ENCODE measurements around the gene COG4.
"Not testable (repeated sequence)": the region's sequence is repeated elsewhere in the genome, so short reads cannot be mapped to it uniquely, and the experiment has no call there.

COG4 gene

DNA sequence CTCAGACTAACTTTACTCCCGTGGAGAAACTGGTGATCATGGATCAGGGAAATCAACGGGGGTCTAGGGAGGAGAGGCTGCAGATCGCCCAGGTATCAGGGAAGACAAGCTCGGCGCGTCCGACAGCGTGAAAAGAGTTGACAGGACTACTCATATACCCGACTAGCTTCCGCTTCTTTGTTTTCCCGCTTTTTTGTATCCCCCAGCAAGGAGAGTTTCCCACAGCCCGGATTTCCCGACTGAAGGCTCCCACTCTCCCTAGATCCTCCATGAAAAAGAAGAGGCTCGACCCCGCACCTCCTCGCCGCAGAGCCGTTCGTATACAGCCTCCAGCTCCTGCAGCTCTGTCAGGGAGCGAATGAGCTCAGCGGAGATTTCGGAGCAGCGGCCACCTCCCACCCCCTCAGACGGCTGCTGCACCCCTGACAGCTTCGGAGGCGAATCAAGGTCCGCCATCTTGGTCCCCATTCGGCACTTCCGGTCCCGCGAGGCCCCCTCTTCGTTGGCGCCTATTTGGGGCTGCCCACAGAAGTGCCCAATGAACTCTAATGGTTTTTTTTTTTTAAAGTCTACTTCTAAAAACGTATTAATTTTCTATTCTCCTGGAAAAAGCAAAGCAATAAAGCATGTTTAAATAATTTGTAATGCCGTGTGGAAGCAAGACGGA is at the start of gene COG4:
TSS of gene COG4 (minus strand) at position 479 of the 667 bp plus-strand sequence. CDS start at position 468, 11 bp downstream.
- DNase-seq = peak; percentile 80 to 81

DNA sequence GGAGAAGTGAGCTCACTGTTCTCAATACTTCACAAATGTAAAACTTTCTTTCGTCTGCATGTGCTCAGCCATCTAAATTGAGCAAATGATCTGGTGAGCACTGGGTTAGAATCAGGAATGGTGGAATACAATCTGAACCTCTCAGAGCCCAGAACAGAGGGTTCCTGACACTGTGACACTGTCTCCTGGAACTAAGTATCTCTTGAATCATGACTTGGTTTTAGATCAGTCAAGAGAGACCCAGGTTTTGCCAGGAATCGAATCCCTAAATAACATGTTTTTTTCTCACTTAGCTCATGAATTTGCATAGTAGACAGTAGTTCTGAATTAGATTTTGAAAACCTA is 49.5 kb upstream of the COG4 start:
- DNase-seq = no peak

DNA sequence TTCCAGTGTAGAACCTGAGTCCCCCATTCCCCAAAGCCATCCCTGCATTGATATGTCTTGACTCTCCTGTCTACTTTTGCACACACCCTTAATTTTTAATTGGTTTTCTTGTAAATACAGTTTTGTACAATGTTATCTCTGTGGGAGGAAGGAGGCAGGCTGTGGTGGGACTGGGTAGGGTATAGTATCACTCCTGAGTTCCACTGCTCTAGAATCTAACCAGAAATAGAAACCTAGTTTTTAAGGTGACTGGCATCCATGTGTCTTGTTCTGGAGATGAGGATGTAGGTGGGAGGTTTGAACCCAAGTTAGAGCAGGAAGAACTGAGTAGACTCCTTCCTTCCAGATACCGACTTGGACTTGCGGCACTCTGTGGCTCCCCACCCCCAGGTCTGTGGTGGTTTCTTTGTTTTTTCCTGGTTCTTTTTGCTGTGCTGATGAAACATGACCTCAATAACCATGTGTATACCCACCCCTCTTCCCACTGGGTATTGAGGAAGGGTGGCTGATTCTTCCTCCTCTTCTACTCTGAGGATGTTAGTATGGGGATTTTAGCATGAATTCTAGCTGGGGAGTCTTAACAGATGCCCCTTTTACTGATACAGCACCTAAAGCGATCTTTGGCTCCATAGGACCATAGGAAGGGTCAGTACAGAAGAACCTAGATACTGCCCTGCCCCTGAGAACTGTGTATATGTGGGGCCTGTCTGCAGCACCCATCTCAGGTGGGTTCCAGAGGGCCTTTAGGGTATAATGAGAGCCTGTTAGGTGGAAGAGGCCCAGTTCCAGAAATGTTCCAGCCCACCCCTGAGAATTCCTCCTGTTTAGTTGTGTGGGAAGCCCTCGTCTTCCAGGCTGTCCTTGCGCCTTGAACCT is 48.9 kb upstream of the COG4 start:
- no peak for DNase-seq

DNA sequence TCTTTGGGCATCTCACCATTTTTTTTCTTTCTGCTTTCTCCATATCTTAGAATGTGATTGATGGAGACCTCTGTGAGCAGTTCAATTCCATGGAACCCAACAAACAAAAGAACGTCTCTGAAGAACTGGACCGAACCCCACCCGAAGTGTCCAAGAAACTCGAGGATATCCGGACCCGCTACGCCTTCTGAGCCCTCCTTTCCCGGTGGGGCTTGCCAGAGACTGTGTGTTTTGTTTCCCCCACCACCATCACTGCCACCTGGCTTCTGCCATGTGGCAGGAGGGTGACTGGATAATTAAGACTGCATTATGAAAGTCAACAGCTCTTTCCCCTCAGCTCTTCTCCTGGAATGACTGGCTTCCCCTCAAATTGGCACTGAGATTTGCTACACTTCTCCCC is 48.3 kb upstream of the COG4 start:
- no peak for DNase-seq

DNA sequence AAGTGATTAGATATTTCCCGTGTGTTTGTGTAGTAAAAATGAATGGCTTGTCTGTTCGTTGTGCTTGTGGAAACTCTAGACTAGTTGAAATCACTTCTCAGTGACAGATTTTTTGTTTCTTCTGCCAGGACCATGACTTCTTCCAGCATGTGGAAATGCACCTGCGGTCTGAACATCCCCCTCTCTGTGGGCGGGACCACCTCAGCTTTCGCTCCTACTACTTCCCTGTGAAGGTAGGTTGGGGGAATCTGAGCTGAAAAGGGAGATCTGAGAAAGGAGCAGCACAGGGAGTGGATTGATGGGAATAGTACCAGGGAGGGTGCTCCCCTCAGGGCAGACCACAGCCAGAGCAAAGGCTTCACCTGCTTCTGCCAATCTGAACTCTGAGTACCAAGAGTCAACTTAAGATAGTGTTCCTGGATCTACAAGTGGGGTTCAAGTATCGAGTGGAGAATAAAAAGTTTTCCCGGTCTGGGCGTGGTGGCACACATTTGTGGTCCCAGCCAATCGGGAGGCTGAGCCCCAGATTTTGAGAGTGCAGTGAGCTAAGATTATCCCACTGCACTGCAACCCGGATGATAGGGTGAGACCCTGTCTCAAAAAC is 47.7 kb upstream of the COG4 start:
- no peak for DNase-seq

DNA sequence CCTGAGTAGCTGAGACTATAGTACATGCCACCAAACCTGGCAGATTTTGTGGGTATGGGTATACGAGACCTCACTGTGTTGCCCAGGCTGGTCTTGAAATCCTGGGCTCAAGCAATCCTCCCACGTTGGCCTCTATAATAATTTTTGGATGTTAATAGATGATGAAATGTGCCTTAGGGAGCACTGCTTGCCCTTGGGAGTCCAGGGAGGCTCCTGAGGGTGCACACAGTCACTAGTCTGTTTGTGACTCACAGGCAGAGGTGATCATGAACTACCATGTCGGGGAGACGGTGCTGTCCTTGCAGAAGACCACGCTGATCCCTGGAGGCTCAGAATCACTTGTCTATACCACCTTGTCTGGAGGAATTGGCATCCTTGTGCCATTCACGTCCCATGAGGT is 46.4 kb upstream of the COG4 start:
- no peak for DNase-seq

DNA sequence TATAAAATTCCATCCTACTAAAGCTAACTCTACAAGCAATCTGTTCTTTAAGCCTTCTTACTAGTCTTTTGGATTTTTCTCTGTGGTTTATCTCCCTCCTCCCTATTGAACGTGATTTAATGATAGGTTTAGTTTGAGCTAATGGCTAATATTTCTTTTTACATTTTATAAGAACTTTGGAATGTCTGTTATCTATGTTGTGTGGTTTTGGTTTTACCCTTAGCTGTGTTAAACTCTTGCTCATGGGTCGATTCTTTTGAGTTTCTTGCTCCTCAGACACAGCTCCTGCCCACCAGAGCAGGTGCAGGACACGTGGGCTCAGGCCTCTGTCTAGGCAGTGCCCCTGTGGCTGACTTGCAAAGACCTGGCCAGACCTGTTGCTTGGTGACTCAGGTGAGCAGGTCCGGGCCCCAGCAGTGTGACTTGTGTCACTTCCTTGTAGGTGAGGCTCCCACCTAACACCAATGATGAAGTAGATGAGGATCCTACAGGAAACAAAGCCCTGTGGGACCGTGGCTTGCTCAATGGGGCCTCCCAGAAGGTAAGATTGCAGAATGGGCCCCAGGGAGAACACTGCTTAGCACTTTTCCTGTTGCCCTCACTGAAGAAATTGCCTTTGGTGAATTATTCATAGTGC is 45.4 kb upstream of the COG4 start:
- no peak for DNase-seq

DNA sequence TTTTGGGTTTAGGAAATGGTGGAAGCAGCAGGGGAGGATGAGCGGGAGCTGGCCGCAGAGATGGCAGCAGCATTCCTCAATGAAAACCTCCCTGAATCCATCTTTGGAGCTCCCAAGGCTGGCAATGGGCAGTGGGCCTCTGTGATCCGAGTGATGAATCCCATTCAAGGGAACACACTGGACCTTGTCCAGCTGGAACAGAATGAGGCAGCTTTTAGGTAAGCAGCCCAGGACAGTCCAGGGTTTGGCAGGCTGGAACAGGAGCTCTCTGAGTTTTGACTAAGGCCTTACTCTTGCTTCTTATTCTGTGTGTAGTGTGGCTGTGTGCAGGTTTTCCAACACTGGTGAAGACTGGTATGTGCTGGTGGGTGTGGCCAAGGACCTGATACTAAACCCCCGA is 41.7 kb upstream of the COG4 start:
- no peak for DNase-seq

DNA sequence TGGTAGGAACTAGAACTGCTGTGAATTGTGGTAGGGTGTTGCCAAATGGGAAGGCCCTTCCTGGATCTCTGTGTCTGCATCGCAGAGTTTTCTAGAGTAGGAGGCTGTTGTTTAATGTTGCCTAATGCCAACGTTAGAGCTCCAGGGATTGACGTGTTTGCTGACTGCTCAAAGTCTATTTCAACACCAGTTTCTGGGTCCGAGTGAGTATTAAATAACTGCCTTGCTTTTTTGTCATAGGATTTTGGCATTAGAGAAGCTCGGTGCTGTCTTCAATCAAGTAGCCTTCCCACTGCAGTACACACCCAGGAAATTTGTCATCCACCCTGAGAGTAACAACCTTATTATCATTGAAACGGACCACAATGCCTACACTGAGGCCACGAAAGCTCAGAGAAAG is 40.3 kb upstream of the COG4 start:
- DNase-seq = no peak

DNA sequence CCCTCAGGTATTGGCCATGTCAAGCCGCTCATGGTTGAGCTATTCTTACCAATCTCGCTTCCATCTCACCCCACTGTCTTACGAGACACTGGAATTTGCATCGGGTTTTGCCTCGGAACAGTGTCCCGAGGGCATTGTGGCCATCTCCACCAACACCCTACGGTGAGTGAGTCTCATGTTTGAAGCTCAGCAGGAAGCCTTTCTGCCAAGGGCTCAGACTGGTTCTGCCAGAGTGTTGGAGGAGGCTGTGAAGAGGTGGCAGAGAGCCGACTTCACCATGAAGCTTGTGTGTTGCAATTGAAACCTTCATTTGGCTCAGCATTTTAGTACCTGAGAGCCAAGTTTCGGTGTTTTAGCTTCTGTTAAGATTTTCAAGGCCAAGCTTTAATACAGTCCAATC is 38.3 kb upstream of the COG4 start:
- DNase-seq = peak in 1 of 2 experiments; percentile 10

DNA sequence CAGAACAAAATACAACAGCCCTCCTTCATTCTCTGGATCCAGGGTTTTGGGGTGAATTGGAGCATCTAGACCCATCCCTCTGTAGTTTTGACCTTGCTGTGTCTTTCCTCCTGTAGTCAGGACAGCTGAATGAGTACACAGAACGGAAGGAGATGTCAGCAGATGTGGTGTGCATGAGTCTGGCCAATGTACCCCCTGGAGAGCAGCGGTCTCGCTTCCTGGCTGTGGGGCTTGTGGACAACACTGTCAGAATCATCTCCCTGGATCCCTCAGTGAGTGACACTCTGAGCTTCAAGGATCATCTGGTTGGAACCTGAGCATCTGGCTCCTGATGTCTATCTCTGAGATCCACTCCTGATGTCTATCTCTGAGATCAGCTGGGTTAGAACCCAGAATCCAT is 32.7 kb upstream of the COG4 start:
- no peak for DNase-seq

DNA sequence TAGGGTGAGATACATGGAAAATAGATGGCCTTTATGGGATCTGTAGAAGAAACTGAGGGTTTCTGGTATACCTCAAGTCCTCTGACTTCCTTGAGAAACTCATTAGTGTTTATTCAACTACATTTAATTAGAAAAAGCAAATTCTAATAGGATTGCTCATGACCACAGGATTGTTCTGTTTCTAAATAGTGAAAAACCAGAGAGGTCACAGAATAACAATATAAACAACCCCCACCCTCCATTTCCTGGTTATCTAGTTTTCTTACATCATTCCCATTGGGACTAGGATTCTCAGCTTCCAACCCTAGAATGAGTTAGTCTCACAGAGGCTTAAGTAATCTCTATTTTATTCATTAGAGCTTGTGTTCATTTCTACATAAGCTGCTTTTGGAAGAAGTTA is 30.3 kb upstream of the COG4 start:
- no peak for DNase-seq

DNA sequence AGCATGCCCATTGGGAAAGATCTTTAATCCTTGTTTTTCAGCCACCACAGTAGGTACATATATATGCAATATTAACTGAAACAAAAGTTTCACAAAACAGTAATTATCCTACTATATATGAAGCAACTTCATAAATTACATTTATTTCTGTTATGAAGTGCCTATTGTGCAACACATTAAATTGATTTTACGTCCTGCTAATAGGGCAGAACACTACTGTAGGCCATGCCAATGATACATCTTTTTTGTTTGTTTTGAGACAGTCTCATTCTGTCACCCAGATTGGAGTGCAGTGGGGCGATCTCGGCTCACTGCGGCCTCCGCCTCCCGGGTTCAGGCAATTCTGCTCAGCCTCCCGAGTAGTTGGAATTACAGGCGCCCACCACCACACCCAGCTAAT is 29.3 kb upstream of the COG4 start:
- no peak for DNase-seq

DNA sequence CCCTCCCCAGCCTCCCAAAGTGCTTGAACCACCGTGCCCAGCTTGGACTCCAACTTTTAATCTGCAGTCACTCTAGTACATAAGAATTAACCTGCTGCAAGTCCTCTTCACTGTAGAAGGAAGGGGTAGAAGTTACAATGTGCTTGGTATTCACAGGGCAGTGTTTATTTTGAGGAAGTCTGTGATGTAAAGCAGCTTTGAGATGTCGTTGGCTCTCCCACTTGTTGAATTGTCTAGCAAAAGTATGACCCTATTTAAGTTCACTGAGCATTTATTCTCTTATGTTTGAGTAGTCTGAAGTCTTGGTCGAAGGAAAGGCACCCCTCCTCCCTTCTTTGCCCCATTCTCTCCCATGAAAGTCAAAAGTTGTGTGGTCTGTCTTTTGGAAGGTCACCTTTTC is 28.4 kb upstream of the COG4 start:
- no peak for DNase-seq

DNA sequence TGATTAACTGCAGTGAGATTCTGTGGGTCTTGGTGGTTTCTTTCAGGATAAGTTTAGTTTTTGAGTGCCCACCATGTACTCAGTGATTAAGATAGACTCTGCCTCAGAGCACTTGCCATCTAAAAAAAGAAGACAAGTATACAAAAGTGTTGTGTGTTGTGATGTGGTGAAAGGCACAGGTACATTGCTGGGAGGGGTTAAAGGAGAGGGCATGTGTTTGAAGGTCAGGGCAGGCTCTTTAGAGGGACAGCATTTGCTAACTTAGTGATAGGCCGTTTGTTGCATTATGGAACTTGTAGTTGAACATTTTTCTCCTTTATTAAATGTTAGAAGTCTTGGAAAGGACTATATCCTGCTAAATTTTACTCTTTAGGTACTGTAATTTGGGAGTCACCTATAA is 26.7 kb upstream of the COG4 start:
- DNase-seq = no peak

DNA sequence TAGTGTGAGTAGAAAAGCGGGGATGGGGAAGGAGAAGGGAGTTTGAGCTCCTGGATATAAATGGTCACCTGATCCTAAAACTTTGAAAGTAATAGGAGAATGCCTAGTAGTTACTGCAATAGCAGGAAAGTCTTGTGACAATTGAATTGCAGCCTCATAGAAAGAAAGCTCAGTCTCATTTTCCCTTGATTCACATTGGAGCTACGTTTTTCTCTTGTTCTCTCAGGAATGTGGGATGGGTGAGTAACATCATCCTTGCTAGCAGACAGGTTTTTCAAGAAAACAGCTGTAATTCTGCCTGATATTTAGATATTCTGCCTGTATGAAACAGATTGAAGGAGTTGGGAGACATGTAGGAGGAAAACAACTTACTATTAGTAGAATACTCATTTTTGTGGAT is 25.6 kb upstream of the COG4 start:
- DNase-seq = no peak

DNA sequence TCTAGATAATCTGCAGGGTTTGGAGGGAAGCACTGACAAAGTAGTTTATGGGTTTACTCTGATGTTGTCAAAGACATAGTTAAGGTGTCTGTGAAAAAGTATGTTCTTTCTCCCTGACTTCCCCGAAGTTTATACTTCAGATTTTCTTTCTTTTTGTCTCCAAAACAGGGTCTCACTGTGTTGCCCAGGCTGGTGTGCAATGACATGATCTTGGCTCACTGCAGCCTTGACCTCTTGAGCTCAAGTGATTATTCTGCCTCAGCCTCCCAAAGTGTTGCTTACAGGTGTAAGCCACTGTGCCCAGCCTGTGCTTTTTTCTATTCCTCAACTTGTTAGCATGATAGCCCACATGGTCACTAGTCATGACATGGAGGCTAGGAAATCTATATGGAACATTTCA is 21.2 kb upstream of the COG4 start:
- DNase-seq = no peak

DNA sequence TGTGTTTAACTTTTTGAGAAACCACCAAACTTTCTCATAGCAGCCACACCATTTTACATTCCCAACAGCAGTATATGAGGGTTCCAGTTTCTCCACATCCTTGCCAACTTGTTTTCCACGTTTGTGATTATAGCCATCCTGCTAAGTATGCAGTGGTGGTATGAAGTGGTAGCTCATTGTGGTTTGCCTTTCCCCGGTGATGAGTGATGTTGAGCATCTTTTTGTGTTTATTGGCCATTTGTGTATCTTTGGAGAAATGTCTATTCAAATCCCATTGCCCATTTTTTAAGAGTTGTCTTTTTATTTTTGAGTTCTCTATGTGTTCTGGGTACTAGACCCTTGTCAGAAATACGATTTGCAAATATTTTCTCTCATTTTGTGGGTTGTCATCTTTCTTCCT is 17.6 kb upstream of the COG4 start:
- no peak for DNase-seq

DNA sequence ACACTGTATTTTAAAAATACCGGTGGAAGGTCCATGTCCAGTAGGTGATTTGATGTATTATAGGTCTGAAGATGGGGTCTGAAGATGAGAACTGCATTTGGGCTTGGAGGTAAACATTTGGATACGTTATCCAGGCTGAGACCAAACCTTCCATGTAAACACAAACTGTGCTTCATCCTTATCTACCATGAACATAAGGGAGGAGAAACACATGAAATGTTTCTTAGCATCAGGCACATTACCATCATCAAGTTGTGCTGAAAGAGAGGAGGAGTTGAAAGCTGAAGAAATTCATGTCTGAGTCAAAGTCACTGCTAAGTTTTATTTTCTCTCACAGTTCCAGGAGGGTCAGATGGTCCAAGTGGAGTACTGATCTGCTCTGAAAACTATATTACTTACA is 11.6 kb upstream of the COG4 start:
- no peak for DNase-seq

DNA sequence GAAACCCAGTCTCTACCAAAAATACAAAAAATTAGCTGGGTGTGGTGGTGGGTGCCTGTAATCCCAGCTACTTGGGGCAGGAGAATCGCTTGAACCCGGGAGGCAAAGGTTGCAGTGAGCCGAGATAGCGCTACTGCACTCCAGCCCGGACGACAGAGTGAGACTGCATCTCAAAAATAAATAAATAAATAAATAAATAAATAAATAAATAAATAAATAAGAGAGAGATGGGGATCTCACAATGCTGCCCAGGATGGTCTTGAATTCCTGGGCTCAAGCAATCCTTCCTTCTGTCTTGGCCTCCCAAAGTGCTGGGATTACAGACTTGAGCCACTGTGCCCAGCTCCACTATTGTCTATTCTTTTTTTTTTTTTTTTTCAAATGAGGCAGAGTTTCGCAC is 6.6 kb upstream of the COG4 start:
- not testable (repeated sequence) for DNase-seq

DNA sequence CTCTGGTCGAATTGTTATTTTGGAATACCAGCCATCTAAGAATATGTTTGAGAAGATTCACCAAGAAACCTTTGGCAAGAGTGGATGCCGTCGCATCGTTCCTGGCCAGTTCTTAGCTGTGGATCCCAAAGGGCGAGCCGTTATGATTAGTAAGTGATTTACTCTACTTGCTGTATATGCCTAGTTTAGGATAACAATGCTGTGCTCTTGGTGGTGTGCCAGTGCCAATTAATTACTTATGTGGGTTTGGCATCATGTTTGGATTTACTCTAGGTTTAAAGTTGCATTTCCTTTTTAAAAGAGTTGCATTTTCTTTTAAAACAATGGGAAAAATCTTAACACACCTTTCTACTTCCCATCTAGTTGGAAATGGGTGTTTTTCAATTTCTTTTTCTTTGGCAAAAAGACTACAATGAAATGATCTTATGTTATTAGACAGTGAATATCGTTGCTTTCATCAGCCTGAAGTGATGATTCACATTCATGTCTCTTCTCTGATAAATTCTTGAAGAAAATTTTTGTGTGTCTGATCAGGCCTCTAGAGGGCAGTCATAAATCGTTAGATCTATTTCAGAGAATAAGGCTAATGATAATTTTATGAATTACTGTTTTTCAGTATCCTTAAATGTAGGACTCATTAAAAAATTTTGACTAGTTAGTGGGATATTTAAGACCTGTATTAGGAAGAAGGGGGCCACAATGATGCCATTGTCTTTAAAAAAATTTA is 5.9 kb upstream of the COG4 start:
- peak; percentile 4 to 43 for DNase-seq

DNA sequence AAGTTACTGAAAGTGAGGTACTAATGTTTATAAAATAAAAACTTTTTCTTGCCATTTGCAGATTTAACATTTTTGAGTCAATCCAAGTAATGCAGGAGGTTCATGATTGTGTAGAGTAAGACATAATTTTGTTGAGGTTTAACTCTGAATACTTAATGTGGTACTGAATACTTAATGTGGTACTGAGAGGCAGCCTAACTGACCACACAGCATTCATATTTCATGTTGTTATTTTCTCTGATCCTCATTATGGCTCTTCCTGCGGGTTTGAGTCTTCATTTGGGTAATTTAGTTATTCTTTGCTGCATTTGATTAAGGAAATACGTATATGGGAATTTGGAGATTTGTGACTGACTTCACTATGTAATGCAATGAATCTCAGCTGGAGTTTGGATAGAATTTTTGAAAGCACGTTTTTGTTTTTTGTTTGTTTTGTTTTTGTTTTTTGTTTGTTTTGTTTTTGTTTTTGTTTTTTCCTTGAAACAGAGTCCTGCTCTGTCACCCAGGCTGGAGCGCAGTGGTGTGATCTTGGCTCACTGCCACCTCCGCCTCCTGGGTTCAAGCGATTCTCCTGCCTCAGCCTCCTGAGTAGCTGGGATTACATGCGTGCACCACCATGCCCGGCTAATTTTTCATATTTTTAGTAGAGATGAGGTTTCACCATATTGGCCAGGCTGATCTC is 4.1 kb upstream of the COG4 start:
- no peak for DNase-seq
